Skin epidermis (tissue), 12 donors: ENCODE data around the gene KRTAP4-1.
"Not testable (repeated sequence)": the region's sequence is repeated elsewhere in the genome, so short reads cannot be mapped to it uniquely, and the experiment has no call there.

Source experiments
- H3K27ac ChIP-seq, 21 experiments: fragments of 200-600 bp; sonication (generic) in 11 of 21; one replicate each; pipeline ENCODE4 v1.5.0; 2020; ENCODE audit warnings: mild to moderate bottlenecking in 3 of 21, inconsistent platforms in 2 of 21, moderate library complexity in 2 of 21
- H3K4me3 ChIP-seq, 7 experiments: fragments of 200-600 bp; sonication (generic) in 2 of 7; one replicate each; pipeline ENCODE4 v1.5.0; 2020; ENCODE audit warnings: inconsistent platforms in 2 of 7, mild to moderate bottlenecking in 2 of 7, moderate library complexity in 1 of 7

The KRTAP4-1 gene

GRCh38 chr17:41176744-41177387, 7.8 kb downstream of the KRTAP4-1 start:
- no peak overlapping the region for H3K4me3 ChIP-seq

GRCh38 chr17:41171886-41172285, 12.8 kb downstream of the KRTAP4-1 start:
- H3K4me3 ChIP-seq, result no peak overlapping the region
- no peak overlapping the region for H3K27ac ChIP-seq

More at GRCh38 chr17:41176744-41177387, 7.8 kb downstream of the KRTAP4-1 start:
- H3K27ac ChIP-seq, result no peak overlapping the region

GRCh38 chr17:41168121-41168520, 16.6 kb downstream of the KRTAP4-1 start, which contains the start of gene KRTAP4-3:
Gene KRTAP4-3 (minus strand): TSS chr17:41168221. CDS start chr17:41168172, 49 bp downstream.
- Histone ChIP-seq H3K27ac (no peak within 1 kb of the TSS), H3K4me3 (no peak within 1 kb of the TSS)

GRCh38 chr17:41167561-41167960, 17.1 kb downstream of the KRTAP4-1 start:
- Histone ChIP-seq H3K27ac (no peak overlapping the region), H3K4me3 (no peak overlapping the region)

GRCh38 chr17:41163828-41164227, 20.9 kb downstream of the KRTAP4-1 start:
- Histone ChIP-seq H3K4me3 (no peak overlapping the region), H3K27ac (no peak overlapping the region)

- Histone ChIP-seq H3K27ac (no peak within 1 kb of the TSS), H3K4me3 (no peak within 1 kb of the TSS)
These were observed 24.1 kb downstream of the KRTAP4-1 start, which contains the start of gene KRTAP4-4 for GRCh38 chr17:41160648-41161047. Gene KRTAP4-4 (minus strand): TSS chr17:41160748. CDS start chr17:41160691, 57 bp downstream.

GRCh38 chr17:41160190-41160589, 24.5 kb downstream of the KRTAP4-1 start:
- not testable (repeated sequence) for H3K27ac ChIP-seq, H3K4me3 ChIP-seq

GRCh38 chr17:41153856-41154255, 30.9 kb downstream of the KRTAP4-1 start:
- no peak overlapping the region for H3K4me3 ChIP-seq
- H3K27ac ChIP-seq, result no peak overlapping the region

- Histone ChIP-seq H3K27ac (no peak overlapping the region), H3K4me3 (no peak overlapping the region)
These were observed 33.2 kb downstream of the KRTAP4-1 start for GRCh38 chr17:41151525-41151924.

GRCh38 chr17:41150026-41150425, 34.7 kb downstream of the KRTAP4-1 start:
- no peak overlapping the region for H3K27ac ChIP-seq
- no peak overlapping the region for H3K4me3 ChIP-seq

GRCh38 chr17:41149652-41149985, 35.1 kb downstream of the KRTAP4-1 start, which contains the start of gene KRTAP4-5:
Gene KRTAP4-5 (minus strand): TSS chr17:41149825. CDS start chr17:41149767, 58 bp downstream.
- Histone ChIP-seq H3K4me3 (no peak within 1 kb of the TSS), H3K27ac (no peak within 1 kb of the TSS)

GRCh38 chr17:41148971-41149651, 35.6 kb downstream of the KRTAP4-1 start:
- not testable (repeated sequence) for H3K4me3 ChIP-seq, H3K27ac ChIP-seq

GRCh38 chr17:41147531-41148204, 37.0 kb downstream of the KRTAP4-1 start:
- no peak overlapping the region for H3K4me3 ChIP-seq
- H3K27ac ChIP-seq, result no peak overlapping the region

- Histone ChIP-seq H3K4me3 (no peak overlapping the region), H3K27ac (no peak overlapping the region)
These were observed 39.5 kb downstream of the KRTAP4-1 start for GRCh38 chr17:41145261-41145660.

- no peak overlapping the region for H3K27ac ChIP-seq
- H3K4me3 ChIP-seq, result no peak overlapping the region
These were observed 39.9 kb downstream of the KRTAP4-1 start for GRCh38 chr17:41144846-41145245.

- H3K4me3 ChIP-seq, result no peak overlapping the region
- no peak overlapping the region for H3K27ac ChIP-seq
These were observed 43.4 kb downstream of the KRTAP4-1 start for GRCh38 chr17:41141361-41141760.

GRCh38 chr17:41140360-41141131, 44.2 kb downstream of the KRTAP4-1 start, which contains the start of gene KRTAP4-6:
Gene KRTAP4-6 (minus strand): TSS chr17:41140544. CDS start chr17:41140487, 57 bp downstream.
- H3K4me3 ChIP-seq, result no peak within 1 kb of the TSS
- H3K27ac ChIP-seq, result no peak within 1 kb of the TSS

GRCh38 chr17:41139865-41140264, 44.8 kb downstream of the KRTAP4-1 start:
- not testable (repeated sequence) for H3K4me3 ChIP-seq

More at GRCh38 chr17:41139865-41140264, 44.8 kb downstream of the KRTAP4-1 start:
- H3K27ac ChIP-seq, result not testable (repeated sequence)
